ENCODE data around the gene CCDC102A.

The CCDC102A gene

GRCh38 chr16:57473176-57473840 is 63.1 kb downstream of the CCDC102A start:
- H3K4me3 ChIP-seq (ENCODE audit: low read depth, low read length) = no peak overlapping the region
- TF ChIP-seq CTCF (IDR thresholded peaks at IDR 0.05; ENCODE audit: insufficient read depth, low read depth, low read length, missing control alignments) = no peak
- DNase-seq (ENCODE audit: low read depth) = no peak

- H3K4me3 ChIP-seq (ENCODE audit: low read depth, low read length) = no peak overlapping the region
- no peak for DNase-seq (ENCODE audit: low read depth)
- TF ChIP-seq CTCF (IDR thresholded peaks at IDR 0.05; ENCODE audit: insufficient read depth, low read depth, low read length, missing control alignments) = no peak
Measured at GRCh38 chr16:57472665-57473060, 63.7 kb downstream of the CCDC102A start.

GRCh38 chr16:57471852-57472664 is 64.3 kb downstream of the CCDC102A start:
- H3K4me3 ChIP-seq (ENCODE audit: low read depth, low read length) = no peak overlapping the region
- no peak for DNase-seq (ENCODE audit: low read depth)
- TF ChIP-seq CTCF (IDR thresholded peaks at IDR 0.05; ENCODE audit: insufficient read depth, low read depth, low read length, missing control alignments) = no peak

- no peak overlapping the region for H3K4me3 ChIP-seq (ENCODE audit: low read depth, low read length)
- TF ChIP-seq CTCF (IDR thresholded peaks at IDR 0.05; ENCODE audit: insufficient read depth, low read depth, low read length, missing control alignments) = no peak
- no peak for DNase-seq (ENCODE audit: low read depth)
Measured at GRCh38 chr16:57471209-57471608, 65.2 kb downstream of the CCDC102A start.

- DNase-seq (ENCODE audit: low read depth) = no peak
- no peak overlapping the region for H3K4me3 ChIP-seq (ENCODE audit: low read depth, low read length)
Measured at GRCh38 chr16:57470711-57471110, 65.7 kb downstream of the CCDC102A start.

GRCh38 chr16:57469917-57470470 is 66.4 kb downstream of the CCDC102A start:
- no peak for DNase-seq (ENCODE audit: low read depth)
- no peak overlapping the region for H3K4me3 ChIP-seq (ENCODE audit: low read depth, low read length)
- TF ChIP-seq CTCF (IDR thresholded peaks at IDR 0.05; ENCODE audit: insufficient read depth, low read depth, low read length, missing control alignments) = no peak

More at GRCh38 chr16:57470711-57471110, 65.7 kb downstream of the CCDC102A start:
- TF ChIP-seq CTCF (IDR thresholded peaks at IDR 0.05; ENCODE audit: insufficient read depth, low read depth, low read length, missing control alignments) = no peak

All from GM12865 (cell line).